Measurements from ENCODE around the gene PAXIP1.

- TF ChIP-seq CTCF (IDR thresholded peaks at IDR 0.05), result no peak
- no peak for TF ChIP-seq POLR2A (IDR thresholded peaks at IDR 0.05)
- no peak for TF ChIP-seq EP300 (IDR thresholded peaks at IDR 0.05)
Measured at GRCh38 chr7:154985230-154985629, 17.7 kb downstream of the PAXIP1 start.

Data from tibial nerve (tissue), 4 donors.